ENCODE measurements around the gene MYH11.

- TF ChIP-seq EZH2 (IDR thresholded peaks at IDR 0.05) = no peak
- no peak for TF ChIP-seq POLR2AphosphoS5 (IDR thresholded peaks at IDR 0.05; ENCODE audit: borderline replicate concordance, low read depth, low read length)
These were observed 72.8 kb downstream of the MYH11 start for GRCh38 chr16:15783985-15784384.
